HEK293 (cell line): ENCODE measurements around the gene TPD52L1.

Experiments used
- CTCF ChIA-PET: fragments of 350-600 bp; formaldehyde crosslinking; extraction: SDS; loops from one replicate; lab custom pipeline; 2021; ENCODE audit warnings: antibody characterized with exemption; lab: Yijun Ruan, JAX
- POLR2A ChIA-PET: fragments of 300-600 bp; formaldehyde crosslinking; extraction: SDS; loops from one replicate; lab custom pipeline; 2020; ENCODE audit warnings: antibody characterized with exemption, inconsistent platforms; lab: Yijun Ruan, JAX
- H3K27ac ChIP-seq: fragments of 200-500 bp; sonication (Bioruptor generic); 2 replicates; pipeline ENCODE4 v1.5.1; 2014; ENCODE audit warnings: low read depth, low read length, control low read depth, inconsistent platforms; ENCODE audit errors: extremely low read depth
- H3K36me3 ChIP-seq, 2 experiments: fragments of 200-500 bp in 1 of 2; sonication (Bioruptor generic) in 1 of 2; 1 replicate in 1 of 2; 2 replicates in 1 of 2; pipeline ENCODE4 v1.5.1; 2014 to 2017; ENCODE audit warnings: inconsistent platforms in 2 of 2, low read length in 2 of 2; ENCODE audit not compliant: control insufficient read depth in 2 of 2, insufficient read depth in 1 of 2
- H3K4me1 ChIP-seq: fragments of 200-500 bp; sonication (Bioruptor generic); 2 replicates; pipeline ENCODE4 v1.5.1; 2014; ENCODE audit warnings: mild to moderate bottlenecking, low read length, inconsistent platforms; ENCODE audit not compliant: control insufficient read depth, insufficient read depth
- H3K4me3 ChIP-seq: 2 replicates; pipeline ENCODE4 v1.5.1; 2011; ENCODE audit warnings: low read depth, mild to moderate bottlenecking, control low read depth, low read length, moderate library complexity
- H3K9me3 ChIP-seq: fragments of 200-500 bp; sonication (Bioruptor generic); 2 replicates; pipeline ENCODE4 v1.5.1; 2014; ENCODE audit warnings: low read depth, low read length, inconsistent platforms; ENCODE audit not compliant: control insufficient read depth, insufficient read depth
- BCL11A ChIP-seq: fragments of 450-650 bp; formaldehyde crosslinking; IDR thresholded peaks from 2 replicates; pipeline ENCODE4 v1.5.1; 2016; ENCODE audit warnings: low read depth, missing biosample characterization, missing genetic modification characterization
- CTCF ChIP-seq: fragments of 450-650 bp; formaldehyde crosslinking; IDR thresholded peaks from 2 replicates; pipeline ENCODE4 v1.5.1; 2016; ENCODE audit warnings: missing biosample characterization, missing genetic modification characterization
- GLIS1 ChIP-seq: fragments of 450-650 bp; formaldehyde crosslinking; IDR thresholded peaks from 2 replicates; pipeline ENCODE4 v1.5.1; 2016; ENCODE audit warnings: missing biosample characterization, missing genetic modification characterization
- GLIS2 ChIP-seq: fragments of 450-650 bp; formaldehyde crosslinking; IDR thresholded peaks from 2 replicates; pipeline ENCODE4 v1.5.1; 2016; ENCODE audit warnings: missing biosample characterization, missing genetic modification characterization
- INSM2 ChIP-seq: fragments of 450-650 bp; formaldehyde crosslinking; IDR thresholded peaks from 2 replicates; pipeline ENCODE4 v1.5.1; 2016; ENCODE audit warnings: missing biosample characterization, missing genetic modification characterization
- KLF1 ChIP-seq: fragments of 450-650 bp; formaldehyde crosslinking; IDR thresholded peaks from 2 replicates; pipeline ENCODE4 v1.5.1; 2016; ENCODE audit warnings: missing biosample characterization, missing genetic modification characterization
- PRDM6 ChIP-seq: fragments of 450-650 bp; formaldehyde crosslinking; IDR thresholded peaks from 2 replicates; pipeline ENCODE4 v1.5.1; 2017; ENCODE audit warnings: missing biosample characterization, missing genetic modification characterization
- REST ChIP-seq: fragments of 450-650 bp; formaldehyde crosslinking; IDR thresholded peaks from 2 replicates; pipeline ENCODE4 v1.5.1; 2016; ENCODE audit warnings: missing biosample characterization, missing genetic modification characterization
- SCRT2 ChIP-seq: fragments of 450-650 bp; formaldehyde crosslinking; IDR thresholded peaks from 2 replicates; pipeline ENCODE4 v1.5.1; 2016; ENCODE audit warnings: missing biosample characterization, missing genetic modification characterization
- ZNF133 ChIP-seq: fragments of 450-650 bp; formaldehyde crosslinking; IDR thresholded peaks from 2 replicates; pipeline ENCODE4 v1.5.1; 2016; ENCODE audit warnings: missing biosample characterization, missing genetic modification characterization
- ZNF18 ChIP-seq: fragments of 450-650 bp; formaldehyde crosslinking; IDR thresholded peaks from 2 replicates; pipeline ENCODE4 v1.5.1; 2016; ENCODE audit warnings: missing biosample characterization, missing genetic modification characterization
- ZNF202 ChIP-seq: fragments of 450-650 bp; formaldehyde crosslinking; IDR thresholded peaks from 2 replicates; pipeline ENCODE4 v1.5.1; 2016; ENCODE audit warnings: missing biosample characterization, missing genetic modification characterization, borderline replicate concordance
- ZNF214 ChIP-seq: fragments of 450-650 bp; formaldehyde crosslinking; IDR thresholded peaks from 2 replicates; pipeline ENCODE4 v1.5.1; 2017; ENCODE audit warnings: missing biosample characterization, mild to moderate bottlenecking, missing genetic modification characterization, borderline replicate concordance
- ZNF24 ChIP-seq: fragments of 450-650 bp; formaldehyde crosslinking; IDR thresholded peaks from 2 replicates; pipeline ENCODE4 v1.5.1; 2016; ENCODE audit warnings: missing biosample characterization, missing genetic modification characterization
- ZNF335 ChIP-seq: fragments of 450-650 bp; formaldehyde crosslinking; conservative IDR thresholded peaks from 2 replicates; pipeline ENCODE4 v1.5.1; 2016; ENCODE audit warnings: missing biosample characterization, missing genetic modification characterization
- ZNF558 ChIP-seq: fragments of 450-650 bp; formaldehyde crosslinking; IDR thresholded peaks from 2 replicates; pipeline ENCODE4 v1.5.1; 2016; ENCODE audit warnings: missing biosample characterization, missing genetic modification characterization
- ZNF626 ChIP-seq: fragments of 450-650 bp; sonication (Bioruptor Pico); formaldehyde crosslinking; IDR thresholded peaks from 2 replicates; pipeline ENCODE4 v1.5.1; 2018; ENCODE audit warnings: missing biosample characterization, missing genetic modification characterization, inconsistent platforms
- ZNF654 ChIP-seq: fragments of 450-650 bp; formaldehyde crosslinking; IDR thresholded peaks from 2 replicates; pipeline ENCODE4 v1.5.1; 2016; ENCODE audit warnings: low read depth, missing biosample characterization, missing genetic modification characterization
- ZNF768 ChIP-seq: fragments of 450-650 bp; formaldehyde crosslinking; IDR thresholded peaks from 2 replicates; pipeline ENCODE4 v1.5.1; 2018; ENCODE audit warnings: missing biosample characterization, mild to moderate bottlenecking, missing genetic modification characterization
- ZNF837 ChIP-seq: fragments of 450-650 bp; formaldehyde crosslinking; IDR thresholded peaks from 2 replicates; pipeline ENCODE4 v1.5.1; 2016; ENCODE audit warnings: missing biosample characterization, missing genetic modification characterization
- ZSCAN30 ChIP-seq: fragments of 450-650 bp; IDR thresholded peaks from 2 replicates; pipeline ENCODE4 v1.5.1; 2018; ENCODE audit warnings: missing biosample characterization, mild to moderate bottlenecking, missing genetic modification characterization, moderate library complexity
- TF ChIP-seq, protein P1 (sequence below): fragments of 450-650 bp; formaldehyde crosslinking; IDR thresholded peaks from 2 replicates; pipeline ENCODE4 v1.5.1; 2016; ENCODE audit warnings: missing biosample characterization, missing genetic modification characterization

The TPD52L1 gene

GRCh38 chr6:125307964-125308615, 154.5 kb downstream of the TPD52L1 start (continued):
- TF ChIP-seq ZNF18 (0 out of 2 replicates have a peak, but pooled peaks have one; percentile 27), PRDM6 (tag by site-specific recombination) (peak; percentile 84), INSM2 (tag by site-specific recombination) (no peak)
- TF ChIP-seq, protein P1, sequence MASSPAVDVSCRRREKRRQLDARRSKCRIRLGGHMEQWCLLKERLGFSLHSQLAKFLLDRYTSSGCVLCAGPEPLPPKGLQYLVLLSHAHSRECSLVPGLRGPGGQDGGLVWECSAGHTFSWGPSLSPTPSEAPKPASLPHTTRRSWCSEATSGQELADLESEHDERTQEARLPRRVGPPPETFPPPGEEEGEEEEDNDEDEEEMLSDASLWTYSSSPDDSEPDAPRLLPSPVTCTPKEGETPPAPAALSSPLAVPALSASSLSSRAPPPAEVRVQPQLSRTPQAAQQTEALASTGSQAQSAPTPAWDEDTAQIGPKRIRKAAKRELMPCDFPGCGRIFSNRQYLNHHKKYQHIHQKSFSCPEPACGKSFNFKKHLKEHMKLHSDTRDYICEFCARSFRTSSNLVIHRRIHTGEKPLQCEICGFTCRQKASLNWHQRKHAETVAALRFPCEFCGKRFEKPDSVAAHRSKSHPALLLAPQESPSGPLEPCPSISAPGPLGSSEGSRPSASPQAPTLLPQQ (tag by site-specific recombination) = peak; percentile 61
- TF ChIP-seq, all 188 proteins: peak for 25

- ChIA-PET CTCF (interaction anchor here (0.6 to 8.5 kb wide), 59 partner anchors 10 to 1438 kb away, joined by 3 to 201 read pairs (median 4); partner anchors contain the start of genes HDDC2, HEY2, NCOA7 and TPD52L1), POLR2A (no interaction called here)
- Histone ChIP-seq H3K9me3 (no peaks in the 10 kb centered on the region), H3K27ac (no peak overlapping the region), H3K4me1 (no peaks in the 10 kb centered on the region), H3K4me3 (no peak overlapping the region), H3K36me3 (no peaks in the 10 kb centered on the region)
- TF ChIP-seq REST (tag by site-specific recombination) (no peak), ZNF768 (tag by site-specific recombination) (no peak), ZNF335 (no peak), ZSCAN30 (tag by site-specific recombination) (0 out of 2 replicates have a peak, but pooled peaks have one; percentile 15), SCRT2 (peak; percentile 86), ZNF24 (tag by site-specific recombination) (no peak), KLF1 (no peak), ZNF837 (tag by site-specific recombination) (no peak), GLIS2 (tag by site-specific recombination) (no peak), ZNF654 (peak; percentile 93), ZNF214 (tag by site-specific recombination) (no peak), ZNF626 (tag by site-specific recombination) (no peak), ZNF133 (tag by site-specific recombination) (no peak), ZNF558 (no peak), BCL11A (tag by site-specific recombination) (no peak), GLIS1 (tag by site-specific recombination) (no peak), ZNF202 (no peak), CTCF (tag by site-specific recombination) (peak; percentile 69)
Observed at GRCh38 chr6:125310994-125311649, 157.5 kb downstream of the TPD52L1 start.
